Measurements from ENCODE around the gene RPGR. TPM values are rescaled to one million over a fixed set of nuclear protein-coding genes. Genes with fewer than 3 reads are reported as not detected.

RPGR gene
- total RNA-seq, 5 donors from 2014 or later (not counting 1 experiment from before 2014, with no cell fraction given): 8.1 to 31.2 (median 9.4) TPM

- peaks cover 0 to 2% of the 10 kb centered on the region in 2 experiments for H3K27me3 ChIP-seq (replicated peaks in 1 of 2; ENCODE audit: control insufficient read depth in 2 of 2, extremely low read depth in 1 of 2, insufficient read depth in 2 of 2, low read length in 1 of 2)
- H3K4me1 ChIP-seq (ENCODE audit: control insufficient read depth in 1 of 2, extremely low read depth in 1 of 2, insufficient read depth in 2 of 2, low read length in 2 of 2): no peaks in the 10 kb centered on the region
- DNase-seq (no peak), ATAC-seq (replicated peaks in 1 of 4) (no peak)
- H3K27me3 Mint-ChIP-seq: peaks cover 11 to 23% of the 10 kb centered on the region in 2 donors
- no peaks in the 10 kb centered on the region for H3K9me3 ChIP-seq
- H3K27ac Mint-ChIP-seq: no peak overlapping the region
- H3K36me3 ChIP-seq (ENCODE audit: control insufficient read depth in 2 of 2, extremely low read depth in 1 of 2, insufficient read depth in 1 of 2, low read length in 1 of 2): no peaks in the 10 kb centered on the region
- no peak overlapping the region for H3K27ac ChIP-seq (ENCODE audit: low read length)
- no peaks in the 10 kb centered on the region for H3K4me1 Mint-ChIP-seq
- H3K36me3 Mint-ChIP-seq: no peaks in the 10 kb centered on the region
- POLR2A ChIA-PET: no interaction called here
- CTCF ChIA-PET: no interaction called here
- H3K9me3 Mint-ChIP-seq: no peaks in the 10 kb centered on the region
- no peak overlapping the region for H3K4me3 Mint-ChIP-seq
- no peak overlapping the region for H3K4me3 ChIP-seq (ENCODE audit: control insufficient read depth in 1 of 2, extremely low read depth in 1 of 2, low read length in 1 of 2)
- no CpG with 5 or more reads among the region's 2 CpGs for WGBS (ENCODE audit: insufficient coverage)
Measured at GRCh38 chrX:38347136-38347535, 19.8 kb upstream of the RPGR start.

- Histone ChIP-seq H3K9me3 (no peaks in the 10 kb centered on the region), H3K4me3 (ENCODE audit: control insufficient read depth in 1 of 2, extremely low read depth in 1 of 2, low read length in 1 of 2) (no peak overlapping the region), H3K36me3 (ENCODE audit: control insufficient read depth in 2 of 2, extremely low read depth in 1 of 2, insufficient read depth in 1 of 2, low read length in 1 of 2) (no peaks in the 10 kb centered on the region), H3K27ac (ENCODE audit: low read length) (no peak overlapping the region), H3K4me1 (ENCODE audit: control insufficient read depth in 1 of 2, extremely low read depth in 1 of 2, insufficient read depth in 2 of 2, low read length in 2 of 2) (no peaks in the 10 kb centered on the region), H3K27me3 (replicated peaks in 1 of 2; ENCODE audit: control insufficient read depth in 2 of 2, extremely low read depth in 1 of 2, insufficient read depth in 2 of 2, low read length in 1 of 2) (peaks cover 0 to 2% of the 10 kb centered on the region in 2 experiments)
- ChIA-PET CTCF (no interaction called here), POLR2A (no interaction called here)
- ATAC-seq (replicated peaks in 1 of 4): no peak
- H3K4me1 Mint-ChIP-seq: no peaks in the 10 kb centered on the region
- no peak overlapping the region for H3K27ac Mint-ChIP-seq
- no CpG with 5 or more reads among the region's 5 CpGs for WGBS (ENCODE audit: insufficient coverage)
- no peak overlapping the region for H3K4me3 Mint-ChIP-seq
- DNase-seq: no peak
- no peaks in the 10 kb centered on the region for H3K9me3 Mint-ChIP-seq
- H3K36me3 Mint-ChIP-seq: no peaks in the 10 kb centered on the region
- H3K27me3 Mint-ChIP-seq: peaks cover 11 to 21% of the 10 kb centered on the region in 2 donors
Measured at GRCh38 chrX:38346150-38346549, 18.8 kb upstream of the RPGR start.

GRCh38 chrX:38342853-38343778, 15.8 kb upstream of the RPGR start:
- no CpG with 5 or more reads among the region's 2 CpGs for WGBS (ENCODE audit: insufficient coverage)
- ChIA-PET POLR2A (no interaction called here), CTCF (no interaction called here)
- H3K27ac ChIP-seq (ENCODE audit: low read length): no peak overlapping the region
- H3K4me3 ChIP-seq (ENCODE audit: control insufficient read depth in 1 of 2, extremely low read depth in 1 of 2, low read length in 1 of 2): no peak overlapping the region
- Mint-ChIP-seq H3K36me3 (no peaks in the 10 kb centered on the region), H3K4me1 (no peaks in the 10 kb centered on the region), H3K4me3 (no peak overlapping the region), H3K27ac (no peak overlapping the region), H3K9me3 (no peaks in the 10 kb centered on the region), H3K27me3 (peaks cover 9 to 11% of the 10 kb centered on the region in 2 donors)
- H3K4me1 ChIP-seq (ENCODE audit: control insufficient read depth in 1 of 2, extremely low read depth in 1 of 2, insufficient read depth in 2 of 2, low read length in 2 of 2): no peaks in the 10 kb centered on the region
- no peaks in the 10 kb centered on the region for H3K27me3 ChIP-seq (replicated peaks in 1 of 2; ENCODE audit: control insufficient read depth in 2 of 2, extremely low read depth in 1 of 2, insufficient read depth in 2 of 2, low read length in 1 of 2)
- no peaks in the 10 kb centered on the region for H3K36me3 ChIP-seq (ENCODE audit: control insufficient read depth in 2 of 2, extremely low read depth in 1 of 2, insufficient read depth in 1 of 2, low read length in 1 of 2)
- no peaks in the 10 kb centered on the region for H3K9me3 ChIP-seq
- DNase-seq (no peak), ATAC-seq (replicated peaks in 1 of 4) (no peak)

GRCh38 chrX:38341442-38341841, 14.1 kb upstream of the RPGR start:
- ATAC-seq (replicated peaks in 1 of 4) (no peak), DNase-seq (no peak)
- WGBS (ENCODE audit: insufficient coverage): no CpG with 5 or more reads among the region's 3 CpGs
- H3K4me3 ChIP-seq (ENCODE audit: control insufficient read depth in 1 of 2, extremely low read depth in 1 of 2, low read length in 1 of 2): no peak overlapping the region
- H3K36me3 Mint-ChIP-seq: no peaks in the 10 kb centered on the region
- no peak overlapping the region for H3K27ac Mint-ChIP-seq
- no peaks in the 10 kb centered on the region for H3K9me3 Mint-ChIP-seq
- no peaks in the 10 kb centered on the region for H3K36me3 ChIP-seq (ENCODE audit: control insufficient read depth in 2 of 2, extremely low read depth in 1 of 2, insufficient read depth in 1 of 2, low read length in 1 of 2)
- H3K27ac ChIP-seq (ENCODE audit: low read length): no peak overlapping the region
- CTCF ChIA-PET: no interaction called here
- no peaks in the 10 kb centered on the region for H3K27me3 ChIP-seq (replicated peaks in 1 of 2; ENCODE audit: control insufficient read depth in 2 of 2, extremely low read depth in 1 of 2, insufficient read depth in 2 of 2, low read length in 1 of 2)
- H3K4me3 Mint-ChIP-seq: no peak overlapping the region
- H3K27me3 Mint-ChIP-seq: peaks cover 9 to 13% of the 10 kb centered on the region in 2 donors
- no peaks in the 10 kb centered on the region for H3K4me1 Mint-ChIP-seq
- H3K9me3 ChIP-seq: no peaks in the 10 kb centered on the region
- no peaks in the 10 kb centered on the region for H3K4me1 ChIP-seq (ENCODE audit: control insufficient read depth in 1 of 2, extremely low read depth in 1 of 2, insufficient read depth in 2 of 2, low read length in 2 of 2)
- POLR2A ChIA-PET: no interaction called here

- Histone ChIP-seq H3K27me3 (replicated peaks in 1 of 2; ENCODE audit: control insufficient read depth in 2 of 2, extremely low read depth in 1 of 2, insufficient read depth in 2 of 2, low read length in 1 of 2) (peaks cover 0 to 4% of the 10 kb centered on the region in 2 experiments), H3K9me3 (no peaks in the 10 kb centered on the region), H3K4me3 (ENCODE audit: control insufficient read depth in 1 of 2, extremely low read depth in 1 of 2, low read length in 1 of 2) (no peak overlapping the region), H3K27ac (ENCODE audit: low read length) (no peak overlapping the region), H3K4me1 (ENCODE audit: control insufficient read depth in 1 of 2, extremely low read depth in 1 of 2, insufficient read depth in 2 of 2, low read length in 2 of 2) (no peaks in the 10 kb centered on the region), H3K36me3 (ENCODE audit: control insufficient read depth in 2 of 2, extremely low read depth in 1 of 2, insufficient read depth in 1 of 2, low read length in 1 of 2) (no peaks in the 10 kb centered on the region)
- Mint-ChIP-seq H3K36me3 (no peaks in the 10 kb centered on the region), H3K4me3 (no peak overlapping the region), H3K9me3 (no peaks in the 10 kb centered on the region), H3K27ac (no peak overlapping the region), H3K4me1 (no peaks in the 10 kb centered on the region), H3K27me3 (peaks cover 0 to 26% of the 10 kb centered on the region in 2 donors)
- no peak for ATAC-seq (replicated peaks in 1 of 4)
- POLR2A ChIA-PET: no interaction called here
- no CpG with 5 or more reads among the region's 5 CpGs for WGBS (ENCODE audit: insufficient coverage)
- CTCF ChIA-PET: no interaction called here
- no peak for DNase-seq
Measured at GRCh38 chrX:38336538-38337240, 9.4 kb upstream of the RPGR start.

GRCh38 chrX:38335382-38335781, 8.1 kb upstream of the RPGR start:
- Histone ChIP-seq H3K4me1 (ENCODE audit: control insufficient read depth in 1 of 2, extremely low read depth in 1 of 2, insufficient read depth in 2 of 2, low read length in 2 of 2) (no peaks in the 10 kb centered on the region), H3K9me3 (no peaks in the 10 kb centered on the region), H3K27ac (ENCODE audit: low read length) (no peak overlapping the region), H3K27me3 (replicated peaks in 1 of 2; ENCODE audit: control insufficient read depth in 2 of 2, extremely low read depth in 1 of 2, insufficient read depth in 2 of 2, low read length in 1 of 2) (peaks cover 0 to 4% of the 10 kb centered on the region in 2 experiments), H3K36me3 (ENCODE audit: control insufficient read depth in 2 of 2, extremely low read depth in 1 of 2, insufficient read depth in 1 of 2, low read length in 1 of 2) (no peaks in the 10 kb centered on the region), H3K4me3 (ENCODE audit: control insufficient read depth in 1 of 2, extremely low read depth in 1 of 2, low read length in 1 of 2) (no peak overlapping the region)
- H3K4me3 Mint-ChIP-seq: no peak overlapping the region
- no peaks in the 10 kb centered on the region for H3K36me3 Mint-ChIP-seq
- ChIA-PET CTCF (interaction anchor here in 1 of 2 donors (0.6 to 0.7 kb wide), 2 partner anchors 20 to 196 kb away, joined by 3 to 4 read pairs; no protein-coding TSS in a partner anchor), POLR2A (no interaction called here)
- no peaks in the 10 kb centered on the region for H3K9me3 Mint-ChIP-seq
- DNase-seq (no peak), ATAC-seq (replicated peaks in 1 of 4) (no peak)
- H3K27me3 Mint-ChIP-seq: peaks cover 0 to 19% of the 10 kb centered on the region in 2 donors
- no peak overlapping the region for H3K27ac Mint-ChIP-seq
- H3K4me1 Mint-ChIP-seq: no peaks in the 10 kb centered on the region
